ENCODE measurements around the gene EDC3. TPM values are rescaled to one million over a fixed set of nuclear protein-coding genes. Genes with fewer than 3 reads are reported as not detected.
"Not testable (repeated sequence)": the region's sequence is repeated elsewhere in the genome, so short reads cannot be mapped to it uniquely, and the experiment has no call there.

EDC3 gene
- total RNA-seq, 1 donor from 2014 or later, result 31.5 TPM

DNA sequence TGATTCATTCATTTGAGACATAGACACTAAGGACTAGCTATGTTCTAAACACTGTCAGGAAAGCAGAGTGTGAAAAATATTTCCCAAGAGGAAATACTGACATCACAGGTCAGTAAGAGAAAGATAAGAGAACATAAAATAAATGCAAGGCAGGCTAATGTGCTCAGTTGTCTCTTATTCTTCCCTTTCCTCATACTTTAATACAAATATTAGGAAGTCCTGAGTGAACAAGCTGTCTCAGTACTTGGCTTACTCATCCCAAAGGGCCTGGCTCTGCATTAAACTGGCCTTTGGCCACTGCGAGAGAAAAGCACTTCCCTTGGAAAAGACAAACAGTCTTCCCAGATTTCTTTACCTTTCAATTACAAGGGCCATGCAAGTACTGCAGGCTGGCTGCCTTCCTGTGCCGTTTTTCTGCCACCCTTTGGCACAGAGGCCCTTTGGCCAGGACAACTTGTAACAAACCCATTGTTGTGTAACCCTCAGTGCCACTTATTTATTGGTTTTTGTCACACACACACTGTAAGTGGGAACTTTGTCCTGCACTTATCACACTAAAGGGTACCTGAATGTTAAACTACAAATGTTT lies 31.7 kb downstream of the EDC3 start:
- ATAC-seq (peak; percentile 93), DNase-seq (peak; percentile 83)
- TF ChIP-seq, protein P1, sequence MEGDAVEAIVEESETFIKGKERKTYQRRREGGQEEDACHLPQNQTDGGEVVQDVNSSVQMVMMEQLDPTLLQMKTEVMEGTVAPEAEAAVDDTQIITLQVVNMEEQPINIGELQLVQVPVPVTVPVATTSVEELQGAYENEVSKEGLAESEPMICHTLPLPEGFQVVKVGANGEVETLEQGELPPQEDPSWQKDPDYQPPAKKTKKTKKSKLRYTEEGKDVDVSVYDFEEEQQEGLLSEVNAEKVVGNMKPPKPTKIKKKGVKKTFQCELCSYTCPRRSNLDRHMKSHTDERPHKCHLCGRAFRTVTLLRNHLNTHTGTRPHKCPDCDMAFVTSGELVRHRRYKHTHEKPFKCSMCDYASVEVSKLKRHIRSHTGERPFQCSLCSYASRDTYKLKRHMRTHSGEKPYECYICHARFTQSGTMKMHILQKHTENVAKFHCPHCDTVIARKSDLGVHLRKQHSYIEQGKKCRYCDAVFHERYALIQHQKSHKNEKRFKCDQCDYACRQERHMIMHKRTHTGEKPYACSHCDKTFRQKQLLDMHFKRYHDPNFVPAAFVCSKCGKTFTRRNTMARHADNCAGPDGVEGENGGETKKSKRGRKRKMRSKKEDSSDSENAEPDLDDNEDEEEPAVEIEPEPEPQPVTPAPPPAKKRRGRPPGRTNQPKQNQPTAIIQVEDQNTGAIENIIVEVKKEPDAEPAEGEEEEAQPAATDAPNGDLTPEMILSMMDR (IDR thresholded peaks at IDR 0.05), result no peak
- Histone ChIP-seq H3K9me3 (no peaks in the 10 kb centered on the region), H3K4me1 (peaks cover 35% of the 10 kb centered on the region), H3K36me3 (peaks cover 6% of the 10 kb centered on the region), H3K27ac (peak overlapping the region; percentile 78), H3K4me3 (no peak overlapping the region), H3K27me3 (no peaks in the 10 kb centered on the region)
- intact Hi-C loops (cut with DNase I), result no loop called here

DNA sequence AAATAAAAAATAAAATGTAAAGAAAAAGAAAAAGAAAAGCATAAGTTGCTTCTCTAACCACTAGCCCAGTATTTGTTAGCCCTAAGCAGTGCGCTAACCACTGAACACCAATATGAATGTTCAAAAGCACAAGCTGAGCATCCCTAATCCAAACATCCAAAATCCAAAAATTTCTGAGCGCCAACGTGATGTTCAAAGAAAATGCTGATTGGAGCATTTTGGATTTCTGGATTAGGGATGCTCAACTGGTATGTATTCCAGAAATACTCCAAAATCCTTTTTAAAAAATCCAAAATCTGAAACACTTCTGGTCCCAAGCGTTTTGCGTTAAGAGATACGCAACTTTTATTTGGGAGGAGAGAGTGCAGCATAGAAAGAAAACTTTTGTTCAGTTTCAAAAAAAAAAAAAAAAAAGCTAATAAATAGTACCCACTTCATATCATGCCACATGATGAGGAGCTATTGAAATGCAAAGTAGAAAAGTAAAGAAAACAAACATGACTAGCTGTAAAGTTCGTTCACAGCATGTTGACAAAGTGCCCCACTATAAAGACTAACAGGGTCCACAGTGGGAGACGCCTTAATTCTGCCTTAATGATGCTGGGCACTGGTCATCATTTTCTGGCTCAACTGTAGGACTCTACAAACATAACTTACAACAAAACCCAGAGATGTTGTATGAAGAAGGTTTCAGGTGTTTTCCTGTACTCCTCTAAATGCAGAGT lies 32.4 kb downstream of the EDC3 start:
- TF ChIP-seq, protein P1 (IDR thresholded peaks at IDR 0.05), result no peak
- intact Hi-C loops (cut with DNase I), result no loop called here
- H3K27me3 ChIP-seq, result no peaks in the 10 kb centered on the region
- peaks cover 6% of the 10 kb centered on the region for H3K36me3 ChIP-seq
- no peak overlapping the region for H3K4me3 ChIP-seq
- ATAC-seq, result no peak
- no peak for DNase-seq
- H3K9me3 ChIP-seq, result no peaks in the 10 kb centered on the region
- peaks cover 35% of the 10 kb centered on the region for H3K4me1 ChIP-seq
- H3K27ac ChIP-seq, result peak overlapping the region; percentile 78

DNA sequence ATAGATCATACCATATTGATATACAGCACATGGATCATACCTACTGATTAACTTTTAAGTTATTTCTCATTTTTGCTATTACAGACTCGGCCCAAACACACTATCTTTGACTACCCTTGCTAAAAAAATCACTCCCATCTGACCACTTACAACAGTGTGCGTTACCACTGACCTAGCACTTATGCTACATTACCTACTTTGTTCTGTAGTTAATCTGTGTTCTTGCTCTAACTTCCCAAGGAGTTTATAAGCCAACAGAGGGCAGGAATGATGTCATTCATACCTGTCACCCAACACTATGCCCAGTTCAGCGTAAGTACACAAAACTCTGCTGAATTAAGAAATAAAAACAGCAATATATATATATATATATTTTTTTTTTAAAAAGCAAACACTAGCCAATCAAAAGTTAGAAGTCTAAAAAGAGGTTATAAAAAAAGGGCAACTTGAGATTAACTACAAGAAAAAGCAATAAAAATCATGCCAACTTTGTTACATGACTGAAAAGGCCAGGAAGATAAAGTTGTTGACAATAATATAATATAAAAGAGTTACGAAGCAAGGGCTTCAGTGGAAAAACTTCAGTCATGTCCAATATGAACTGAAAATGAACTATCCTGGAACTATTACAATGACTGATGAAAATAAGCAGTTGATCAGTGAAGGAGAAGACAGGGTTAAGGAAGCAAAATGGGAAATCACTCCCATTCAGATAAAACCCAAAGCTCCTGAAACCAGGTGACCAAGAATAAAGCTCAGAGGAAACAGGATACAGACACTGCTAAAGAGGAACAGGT lies 33.6 kb downstream of the EDC3 start:
- ATAC-seq, result no peak

DNA sequence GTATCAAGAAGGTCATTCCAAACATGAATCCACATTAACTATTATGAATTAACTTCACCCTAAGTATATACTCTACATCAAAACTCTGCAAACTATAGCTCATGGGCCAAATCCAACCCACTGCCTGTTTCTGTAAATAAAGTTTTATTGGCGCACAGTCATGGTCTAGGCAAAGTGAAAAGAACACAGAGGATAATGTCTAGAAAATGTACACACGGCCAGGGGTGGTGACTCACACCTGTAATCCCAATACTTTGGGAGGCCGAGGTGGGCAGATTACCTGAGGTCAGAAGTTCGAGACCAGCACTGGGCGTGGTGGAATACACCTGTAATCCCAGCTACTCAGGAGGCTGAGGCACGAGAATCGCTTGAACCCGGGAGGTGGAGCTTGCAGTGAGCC lies 34.5 kb downstream of the EDC3 start:
- H3K27ac ChIP-seq; H3K9me3 ChIP-seq; intact Hi-C loops (cut with DNase I); H3K27me3 ChIP-seq; DNase-seq; H3K36me3 ChIP-seq; H3K4me3 ChIP-seq; ATAC-seq: not testable (repeated sequence)
- peaks cover 40% of the 10 kb centered on the region for H3K4me1 ChIP-seq

More for the DNA sequence above, 33.6 kb downstream of the EDC3 start:
- TF ChIP-seq, protein P1 (IDR thresholded peaks at IDR 0.05), result no peak
- H3K36me3 ChIP-seq, result no peaks in the 10 kb centered on the region
- no peak for DNase-seq
- intact Hi-C loops (cut with DNase I), result no loop called here
- peaks cover 40% of the 10 kb centered on the region for H3K4me1 ChIP-seq
- peak overlapping the region; percentile 51 for H3K27ac ChIP-seq
- H3K27me3 ChIP-seq, result no peaks in the 10 kb centered on the region
- no peaks in the 10 kb centered on the region for H3K9me3 ChIP-seq
- no peak overlapping the region for H3K4me3 ChIP-seq

DNA sequence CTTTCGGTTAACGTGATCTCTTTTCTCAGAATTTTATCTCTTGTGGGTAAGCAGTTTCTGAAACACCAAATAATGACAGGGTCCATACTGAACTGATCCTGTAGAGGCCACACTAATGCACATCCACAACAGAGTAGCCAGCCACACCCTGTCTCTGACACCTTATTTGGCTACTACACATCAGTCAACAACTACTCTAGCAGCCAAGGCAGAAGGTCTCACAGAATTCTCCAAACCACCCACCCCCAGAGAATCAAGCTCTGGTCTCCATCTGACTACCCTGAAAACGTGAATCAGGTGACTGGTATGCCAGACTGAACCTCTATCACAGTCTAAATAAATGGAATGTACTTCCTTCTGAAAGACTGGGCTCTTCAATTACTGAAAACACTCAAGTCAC lies 38.0 kb downstream of the EDC3 start:
- H3K4me3 ChIP-seq, result no peak overlapping the region
- H3K9me3 ChIP-seq, result no peaks in the 10 kb centered on the region
- ATAC-seq (peak; percentile 49), DNase-seq (no peak)
- H3K36me3 ChIP-seq, result no peaks in the 10 kb centered on the region
- intact Hi-C loops (cut with DNase I), result no loop called here
- peaks cover 34% of the 10 kb centered on the region for H3K4me1 ChIP-seq
- TF ChIP-seq, protein P1 (IDR thresholded peaks at IDR 0.05), result no peak
- H3K27ac ChIP-seq, result peak overlapping the region; percentile 7
- H3K27me3 ChIP-seq, result no peaks in the 10 kb centered on the region

All from upper lobe of right lung (tissue), 1 donor.